ENCODE measurements around the gene HEATR9. TPM values are rescaled to one million over a fixed set of nuclear protein-coding genes. Genes with fewer than 3 reads are reported as not detected.

The HEATR9 gene
- total RNA-seq, 2 donors from 2014 or later: 0.40 TPM; not detected in 1

GRCh38 chr17:35894206-35894605, 25.5 kb upstream of the HEATR9 start:
- no peaks in the 10 kb centered on the region for H3K36me3 ChIP-seq
- no peaks in the 10 kb centered on the region for H3K27me3 ChIP-seq (replicated peaks; ENCODE audit: insufficient read depth)
- intact Hi-C loops (cut with DNase I): no loop called here
- H3K9me3 ChIP-seq: no peaks in the 10 kb centered on the region
- TF ChIP-seq CTCF (IDR thresholded peaks at IDR 0.05): no peak
- no peak for TF ChIP-seq POLR2AphosphoS5 (IDR thresholded peaks at IDR 0.05)
- TF ChIP-seq POLR2A (IDR thresholded peaks at IDR 0.05): no peak
- DNase-seq (ENCODE audit: low spot score): no peak
- no peak overlapping the region for H3K27ac ChIP-seq
- 91% methylated on average over 7 of the region's 7 CpGs for WGBS
- H3K4me3 ChIP-seq: no peak overlapping the region
- no peaks in the 10 kb centered on the region for H3K4me1 ChIP-seq (replicated peaks)

- Histone ChIP-seq H3K9me3 (no peaks in the 10 kb centered on the region), H3K27me3 (replicated peaks; ENCODE audit: insufficient read depth) (no peaks in the 10 kb centered on the region), H3K4me1 (replicated peaks) (no peaks in the 10 kb centered on the region), H3K36me3 (no peaks in the 10 kb centered on the region), H3K4me3 (no peak overlapping the region), H3K27ac (no peak overlapping the region)
- 95% methylated on average over 4 of the region's 4 CpGs for WGBS
- no peak for TF ChIP-seq POLR2A (IDR thresholded peaks at IDR 0.05)
- no peak for TF ChIP-seq POLR2AphosphoS5 (IDR thresholded peaks at IDR 0.05)
- TF ChIP-seq CTCF (IDR thresholded peaks at IDR 0.05): no peak
- DNase-seq (ENCODE audit: low spot score): no peak
- intact Hi-C loops (cut with DNase I): no loop called here
Measured at GRCh38 chr17:35893751-35894150, 25.1 kb upstream of the HEATR9 start.

GRCh38 chr17:35892091-35893035, 23.7 kb upstream of the HEATR9 start:
- no peak for DNase-seq (ENCODE audit: low spot score)
- H3K4me1 ChIP-seq (replicated peaks): no peaks in the 10 kb centered on the region
- no peak overlapping the region for H3K27ac ChIP-seq
- WGBS: 57% methylated on average over 6 of the region's 6 CpGs
- intact Hi-C loops (cut with DNase I): no loop called here
- no peak for TF ChIP-seq POLR2AphosphoS5 (IDR thresholded peaks at IDR 0.05)
- no peak for TF ChIP-seq POLR2A (IDR thresholded peaks at IDR 0.05)
- no peak for TF ChIP-seq CTCF (IDR thresholded peaks at IDR 0.05)
- no peaks in the 10 kb centered on the region for H3K9me3 ChIP-seq
- H3K27me3 ChIP-seq (replicated peaks; ENCODE audit: insufficient read depth): no peaks in the 10 kb centered on the region
- H3K36me3 ChIP-seq: no peaks in the 10 kb centered on the region
- H3K4me3 ChIP-seq: no peak overlapping the region

GRCh38 chr17:35891269-35891668, 22.6 kb upstream of the HEATR9 start:
- H3K4me3 ChIP-seq: no peak overlapping the region
- TF ChIP-seq POLR2AphosphoS5 (IDR thresholded peaks at IDR 0.05) (no peak), POLR2A (IDR thresholded peaks at IDR 0.05) (no peak), CTCF (IDR thresholded peaks at IDR 0.05) (no peak)
- no peak overlapping the region for H3K27ac ChIP-seq
- H3K27me3 ChIP-seq (replicated peaks; ENCODE audit: insufficient read depth): no peaks in the 10 kb centered on the region
- no peaks in the 10 kb centered on the region for H3K9me3 ChIP-seq
- DNase-seq (ENCODE audit: low spot score): no peak
- WGBS: 78% methylated on average over 4 of the region's 4 CpGs
- no peaks in the 10 kb centered on the region for H3K4me1 ChIP-seq (replicated peaks)
- intact Hi-C loops (cut with DNase I): no loop called here
- H3K36me3 ChIP-seq: no peaks in the 10 kb centered on the region

GRCh38 chr17:35890774-35891155, 22.1 kb upstream of the HEATR9 start:
- H3K27me3 ChIP-seq (replicated peaks; ENCODE audit: insufficient read depth): no peaks in the 10 kb centered on the region
- WGBS: 34% methylated on average over 4 of the region's 4 CpGs
- no peak overlapping the region for H3K27ac ChIP-seq
- H3K36me3 ChIP-seq: no peaks in the 10 kb centered on the region
- H3K4me3 ChIP-seq: no peak overlapping the region
- TF ChIP-seq POLR2AphosphoS5 (IDR thresholded peaks at IDR 0.05) (no peak), POLR2A (IDR thresholded peaks at IDR 0.05) (no peak), CTCF (IDR thresholded peaks at IDR 0.05) (no peak)
- H3K9me3 ChIP-seq: no peaks in the 10 kb centered on the region
- intact Hi-C loops (cut with DNase I): no loop called here
- DNase-seq (ENCODE audit: low spot score): no peak
- H3K4me1 ChIP-seq (replicated peaks): no peaks in the 10 kb centered on the region

All from prostate gland (tissue), 2 donors.